ENCODE results near the gene C12orf42. TPM values are rescaled to one million over a fixed set of nuclear protein-coding genes. Genes with fewer than 3 reads are reported as not detected.

Gene C12orf42
- total RNA-seq, 2 experiments from 2014 or later, result not detected

GRCh38 chr12:103494051-103494733, 1.6 kb downstream of the C12orf42 start:
- CTCF ChIA-PET, result interaction anchor here (1.0 to 4.5 kb wide), 2 partner anchors 11 to 54 kb away, joined by 3 to 40 read pairs; no protein-coding TSS in a partner anchor
- Mint-ChIP-seq H3K27ac (no peak overlapping the region), H3K4me1 (ENCODE audit: low read depth) (peaks cover 24% of the 10 kb centered on the region)

GRCh38 chr12:103493199-103493598, 2.6 kb downstream of the C12orf42 start:
- intact Hi-C loops (cut with micrococcal nuclease), result no loop called here
- Mint-ChIP-seq H3K4me3 (no peak overlapping the region), H3K27ac (no peak overlapping the region), H3K9me3 (peaks cover 7% of the 10 kb centered on the region), H3K36me3 (ENCODE audit: low read depth) (no peaks in the 10 kb centered on the region), H3K27me3 (ENCODE audit: low read depth) (peaks cover 34% of the 10 kb centered on the region), H3K4me1 (ENCODE audit: low read depth) (peaks cover 17% of the 10 kb centered on the region)
- CTCF ChIA-PET, result interaction anchor here (0.9 kb wide), 1 partner anchor 56 kb away, joined by 4 read pairs; no protein-coding TSS in a partner anchor
- no peak for DNase-seq

More at GRCh38 chr12:103494051-103494733, 1.6 kb downstream of the C12orf42 start:
- Mint-ChIP-seq H3K36me3 (ENCODE audit: low read depth) (no peaks in the 10 kb centered on the region), H3K27me3 (ENCODE audit: low read depth) (peaks cover 34% of the 10 kb centered on the region), H3K9me3 (peaks cover 6% of the 10 kb centered on the region), H3K4me3 (peak overlapping the region; percentile 56)
- no peak for DNase-seq
- intact Hi-C loops (cut with micrococcal nuclease), result no loop called here

- no peaks in the 10 kb centered on the region for H3K36me3 Mint-ChIP-seq (ENCODE audit: low read depth)
- intact Hi-C loops (cut with micrococcal nuclease), result no loop called here
- DNase-seq, result no peak
- H3K27ac Mint-ChIP-seq, result no peak overlapping the region
- H3K27me3 Mint-ChIP-seq (ENCODE audit: low read depth), result no peaks in the 10 kb centered on the region
- H3K4me1 Mint-ChIP-seq (ENCODE audit: low read depth), result peaks cover 5% of the 10 kb centered on the region
- peaks cover 36% of the 10 kb centered on the region for H3K9me3 Mint-ChIP-seq
- CTCF ChIA-PET, result no interaction called here
- peak overlapping the region; percentile 41 for H3K4me3 Mint-ChIP-seq
These were observed 13.4 kb downstream of the C12orf42 start for GRCh38 chr12:103482365-103482764.

- no peak for DNase-seq
- no peaks in the 10 kb centered on the region for H3K27me3 Mint-ChIP-seq (ENCODE audit: low read depth)
These were observed 20.7 kb downstream of the C12orf42 start for GRCh38 chr12:103475073-103475472.

GRCh38 chr12:103470664-103471063, 25.1 kb downstream of the C12orf42 start:
- CTCF ChIA-PET, result no interaction called here
- no peak for DNase-seq
- Mint-ChIP-seq H3K36me3 (ENCODE audit: low read depth) (no peaks in the 10 kb centered on the region), H3K4me3 (no peak overlapping the region), H3K4me1 (ENCODE audit: low read depth) (peaks cover 9% of the 10 kb centered on the region), H3K27ac (no peak overlapping the region), H3K27me3 (ENCODE audit: low read depth) (no peaks in the 10 kb centered on the region), H3K9me3 (no peaks in the 10 kb centered on the region)
- intact Hi-C loops (cut with micrococcal nuclease), result no loop called here

More at GRCh38 chr12:103475073-103475472, 20.7 kb downstream of the C12orf42 start:
- Mint-ChIP-seq H3K4me1 (ENCODE audit: low read depth) (peaks cover 4% of the 10 kb centered on the region), H3K36me3 (ENCODE audit: low read depth) (no peaks in the 10 kb centered on the region), H3K4me3 (no peak overlapping the region), H3K9me3 (peaks cover 14% of the 10 kb centered on the region), H3K27ac (no peak overlapping the region)
- CTCF ChIA-PET, result no interaction called here
- intact Hi-C loops (cut with micrococcal nuclease), result no loop called here

GRCh38 chr12:103469719-103470118, 26.0 kb downstream of the C12orf42 start:
- no peak for DNase-seq
- H3K27me3 Mint-ChIP-seq (ENCODE audit: low read depth), result no peaks in the 10 kb centered on the region
- H3K36me3 Mint-ChIP-seq (ENCODE audit: low read depth), result no peaks in the 10 kb centered on the region
- H3K4me3 Mint-ChIP-seq, result no peak overlapping the region
- H3K9me3 Mint-ChIP-seq, result peaks cover 5% of the 10 kb centered on the region
- no peak overlapping the region for H3K27ac Mint-ChIP-seq
- peaks cover 9% of the 10 kb centered on the region for H3K4me1 Mint-ChIP-seq (ENCODE audit: low read depth)
- CTCF ChIA-PET, result no interaction called here
- intact Hi-C loops (cut with micrococcal nuclease), result no loop called here

GRCh38 chr12:103468837-103469236, 26.9 kb downstream of the C12orf42 start:
- Mint-ChIP-seq H3K36me3 (ENCODE audit: low read depth) (no peaks in the 10 kb centered on the region), H3K4me3 (no peak overlapping the region), H3K27me3 (ENCODE audit: low read depth) (no peaks in the 10 kb centered on the region), H3K4me1 (ENCODE audit: low read depth) (peaks cover 9% of the 10 kb centered on the region), H3K9me3 (peaks cover 9% of the 10 kb centered on the region), H3K27ac (no peak overlapping the region)
- CTCF ChIA-PET, result no interaction called here
- DNase-seq, result no peak
- intact Hi-C loops (cut with micrococcal nuclease), result no loop called here

GRCh38 chr12:103462675-103463074, 33.1 kb downstream of the C12orf42 start:
- peaks cover 9% of the 10 kb centered on the region for H3K9me3 Mint-ChIP-seq
- no peak overlapping the region for H3K4me3 Mint-ChIP-seq
- DNase-seq, result no peak
- H3K4me1 Mint-ChIP-seq (ENCODE audit: low read depth), result peaks cover 3% of the 10 kb centered on the region
- no peaks in the 10 kb centered on the region for H3K36me3 Mint-ChIP-seq (ENCODE audit: low read depth)
- intact Hi-C loops (cut with micrococcal nuclease), result no loop called here
- CTCF ChIA-PET, result interaction anchor here (0.6 kb wide), 1 partner anchor 11 kb away, joined by 3 read pairs; no protein-coding TSS in a partner anchor
- H3K27ac Mint-ChIP-seq, result no peak overlapping the region
- H3K27me3 Mint-ChIP-seq (ENCODE audit: low read depth), result no peaks in the 10 kb centered on the region

- intact Hi-C loops (cut with micrococcal nuclease), result no loop called here
- no peak overlapping the region for H3K27ac Mint-ChIP-seq
These were observed 38.3 kb downstream of the C12orf42 start for GRCh38 chr12:103457471-103457870.

GRCh38 chr12:103456006-103456405, 39.8 kb downstream of the C12orf42 start:
- no peak overlapping the region for H3K27ac Mint-ChIP-seq
- intact Hi-C loops (cut with micrococcal nuclease), result no loop called here
- no peaks in the 10 kb centered on the region for H3K27me3 Mint-ChIP-seq (ENCODE audit: low read depth)
- no peaks in the 10 kb centered on the region for H3K36me3 Mint-ChIP-seq (ENCODE audit: low read depth)
- H3K9me3 Mint-ChIP-seq, result no peaks in the 10 kb centered on the region
- CTCF ChIA-PET, result no interaction called here
- H3K4me1 Mint-ChIP-seq (ENCODE audit: low read depth), result peaks cover 18% of the 10 kb centered on the region
- no peak overlapping the region for H3K4me3 Mint-ChIP-seq
- no peak for DNase-seq

More at GRCh38 chr12:103457471-103457870, 38.3 kb downstream of the C12orf42 start:
- DNase-seq, result no peak
- Mint-ChIP-seq H3K27me3 (ENCODE audit: low read depth) (no peaks in the 10 kb centered on the region), H3K4me3 (no peak overlapping the region), H3K4me1 (ENCODE audit: low read depth) (peaks cover 18% of the 10 kb centered on the region), H3K9me3 (no peaks in the 10 kb centered on the region), H3K36me3 (ENCODE audit: low read depth) (no peaks in the 10 kb centered on the region)
- CTCF ChIA-PET, result no interaction called here

GRCh38 chr12:103455020-103455763, 40.6 kb downstream of the C12orf42 start:
- Mint-ChIP-seq H3K9me3 (no peaks in the 10 kb centered on the region), H3K36me3 (ENCODE audit: low read depth) (no peaks in the 10 kb centered on the region), H3K27ac (no peak overlapping the region), H3K27me3 (ENCODE audit: low read depth) (no peaks in the 10 kb centered on the region), H3K4me3 (no peak overlapping the region), H3K4me1 (ENCODE audit: low read depth) (peaks cover 18% of the 10 kb centered on the region)
- CTCF ChIA-PET, result no interaction called here
- intact Hi-C loops (cut with micrococcal nuclease), result no loop called here
- DNase-seq, result peak; percentile 11

- no peaks in the 10 kb centered on the region for H3K36me3 Mint-ChIP-seq (ENCODE audit: low read depth)
- H3K27me3 Mint-ChIP-seq (ENCODE audit: low read depth), result no peaks in the 10 kb centered on the region
- intact Hi-C loops (cut with micrococcal nuclease), result loop anchor here (5.0 kb wide), 2 partner anchors 482 to 488 kb away; partner anchors contain the start of gene ASCL1
- H3K9me3 Mint-ChIP-seq, result no peaks in the 10 kb centered on the region
- CTCF ChIA-PET, result no interaction called here
- DNase-seq, result no peak
- no peak overlapping the region for H3K4me3 Mint-ChIP-seq
- H3K27ac Mint-ChIP-seq, result no peak overlapping the region
- H3K4me1 Mint-ChIP-seq (ENCODE audit: low read depth), result peaks cover 17% of the 10 kb centered on the region
These were observed 50.8 kb downstream of the C12orf42 start for GRCh38 chr12:103444983-103445382.

All from activated naive CD4-positive, alpha-beta T cell treated with anti-CD3 and anti-CD28 coated beads for 36 hours (primary cell).